Mesendoderm (in vitro differentiated cells): Measurements from ENCODE around the gene GLI3.

Experiments used
- DNase-seq: peaks from one replicate; pipeline ENCODE4 v3.0.0; 2013
- H2AK5ac ChIP-seq: 2 replicates; pipeline ENCODE4 v1.6.1; 2013; ENCODE audit warnings: low read length, inconsistent platforms
- H2BK120ac ChIP-seq: 2 replicates; pipeline ENCODE4 v1.6.1; 2013; ENCODE audit warnings: low read depth, mild to moderate bottlenecking, low read length, moderate library complexity, mixed read lengths
- H2BK15ac ChIP-seq: replicated peaks from 2 replicates; pipeline ENCODE4 v1.6.1; 2013; ENCODE audit warnings: low read depth, mild to moderate bottlenecking, moderate library complexity
- H2BK5ac ChIP-seq: 2 replicates; pipeline ENCODE4 v1.6.1; 2013; ENCODE audit warnings: low read length, inconsistent platforms
- H3K18ac ChIP-seq: 2 replicates; pipeline ENCODE4 v1.6.1; 2013; ENCODE audit warnings: mild to moderate bottlenecking, low read length, mixed read lengths
- H3K23ac ChIP-seq: one replicate; pipeline ENCODE4 v1.6.1; 2013; ENCODE audit warnings: low read length
- H3K27ac ChIP-seq: 2 replicates; pipeline ENCODE4 v1.5.1; 2013; ENCODE audit warnings: low read depth, mild to moderate bottlenecking, inconsistent platforms, low read length, moderate library complexity
- H3K27me3 ChIP-seq: 2 replicates; pipeline ENCODE4 v1.6.1; 2013; ENCODE audit warnings: low read length, control low read depth, mild to moderate bottlenecking, inconsistent platforms; ENCODE audit not compliant: insufficient read depth, poor library complexity
- H3K36me3 ChIP-seq: 2 replicates; pipeline ENCODE4 v1.6.1; 2013; ENCODE audit warnings: low read length, inconsistent platforms; ENCODE audit not compliant: control insufficient read depth, insufficient read depth
- H3K4ac ChIP-seq: one replicate; pipeline ENCODE4 v1.6.1; 2013; ENCODE audit warnings: low read depth, mild to moderate bottlenecking, low read length, moderate library complexity
- H3K4me1 ChIP-seq: 2 replicates; pipeline ENCODE4 v1.6.1; 2013; ENCODE audit warnings: low read depth, low read length, inconsistent platforms; ENCODE audit not compliant: control insufficient read depth
- H3K4me2 ChIP-seq: 2 replicates; pipeline ENCODE4 v1.6.1; 2013; ENCODE audit warnings: low read length
- H3K4me3 ChIP-seq: 2 replicates; pipeline ENCODE4 v1.5.1; 2013; ENCODE audit warnings: mild to moderate bottlenecking, low read length
- H3K56ac ChIP-seq: one replicate; pipeline ENCODE4 v1.6.1; 2013; ENCODE audit warnings: low read length
- H3K79me1 ChIP-seq: 2 replicates; pipeline ENCODE4 v1.6.1; 2013; ENCODE audit warnings: low read length, inconsistent platforms
- H3K79me2 ChIP-seq: 2 replicates; pipeline ENCODE4 v1.6.1; 2013; ENCODE audit warnings: mild to moderate bottlenecking, low read length; ENCODE audit not compliant: control insufficient read depth, insufficient read depth
- H3K9ac ChIP-seq: 2 replicates; pipeline ENCODE4 v1.6.1; 2013; ENCODE audit warnings: low read length, inconsistent platforms
- H4K5ac ChIP-seq: one replicate; pipeline ENCODE4 v1.6.1; 2013; ENCODE audit warnings: low read length
- H4K8ac ChIP-seq: one replicate; pipeline ENCODE4 v1.6.1; 2013; ENCODE audit warnings: low read depth, mild to moderate bottlenecking, control low read depth, low read length, moderate library complexity
- WGBS: extraction: QIAGEN DNeasy Blood & Tissue Kit; methylation state at CpG from one replicate; pipeline ENCODE4 v1.1.7; 2013; ENCODE audit warnings: low lambda C conversion rate, missing lambda C conversion rate; ENCODE audit not compliant: insufficient coverage; ENCODE audit errors: extremely low coverage; 5-methylcytosine and 5-hydroxymethylcytosine counted together

GLI3 gene

GRCh38 chr7:42080841-42081586 lies 156.0 kb downstream of the GLI3 start:
- no peaks in the 10 kb centered on the region for H3K36me3 ChIP-seq
- H3K9ac ChIP-seq = no peak overlapping the region
- no peak overlapping the region for H3K56ac ChIP-seq
- no peak overlapping the region for H3K18ac ChIP-seq
- H4K8ac ChIP-seq = no peak overlapping the region
- no peak overlapping the region for H2AK5ac ChIP-seq
- H2BK120ac ChIP-seq = no peak overlapping the region
- H3K23ac ChIP-seq = no peak overlapping the region
- no peak overlapping the region for H2BK5ac ChIP-seq
- H3K27ac ChIP-seq = no peak overlapping the region
- no peaks in the 10 kb centered on the region for H3K4me1 ChIP-seq
- no peak overlapping the region for H3K4me3 ChIP-seq
- H4K5ac ChIP-seq = no peak overlapping the region
- WGBS = no CpG with 5 or more reads among the region's 15 CpGs
- H3K79me2 ChIP-seq = no peaks in the 10 kb centered on the region
- no peaks in the 10 kb centered on the region for H3K79me1 ChIP-seq
- no peaks in the 10 kb centered on the region for H3K27me3 ChIP-seq
- no peak overlapping the region for H3K4ac ChIP-seq
- H2BK15ac ChIP-seq = no peak overlapping the region
- no peak for DNase-seq
- H3K4me2 ChIP-seq = no peak overlapping the region

- H3K9ac ChIP-seq = no peak overlapping the region
- no peak overlapping the region for H4K5ac ChIP-seq
- H3K79me2 ChIP-seq = no peaks in the 10 kb centered on the region
- H3K4me2 ChIP-seq = no peak overlapping the region
- no peak overlapping the region for H4K8ac ChIP-seq
- no peaks in the 10 kb centered on the region for H3K36me3 ChIP-seq
- H2BK5ac ChIP-seq = no peak overlapping the region
- no peak for DNase-seq
- H3K18ac ChIP-seq = no peak overlapping the region
- no peak overlapping the region for H3K27ac ChIP-seq
- WGBS = no CpG with 5 or more reads among the region's 9 CpGs
- H3K79me1 ChIP-seq = no peaks in the 10 kb centered on the region
- H2AK5ac ChIP-seq = no peak overlapping the region
- no peaks in the 10 kb centered on the region for H3K4me1 ChIP-seq
- H3K56ac ChIP-seq = no peak overlapping the region
- H2BK120ac ChIP-seq = no peak overlapping the region
- no peak overlapping the region for H3K4ac ChIP-seq
- no peak overlapping the region for H2BK15ac ChIP-seq
- H3K4me3 ChIP-seq = no peak overlapping the region
- H3K23ac ChIP-seq = no peak overlapping the region
- H3K27me3 ChIP-seq = no peaks in the 10 kb centered on the region
These were observed 159.5 kb downstream of the GLI3 start for GRCh38 chr7:42077271-42078135.

GRCh38 chr7:42076870-42077269 lies 160.1 kb downstream of the GLI3 start:
- Histone ChIP-seq H3K27me3 (no peaks in the 10 kb centered on the region), H3K4me3 (no peak overlapping the region), H2AK5ac (no peak overlapping the region), H3K9ac (no peak overlapping the region), H3K56ac (no peak overlapping the region), H4K5ac (no peak overlapping the region), H3K79me2 (no peaks in the 10 kb centered on the region), H3K23ac (no peak overlapping the region), H4K8ac (no peak overlapping the region), H3K79me1 (no peaks in the 10 kb centered on the region), H3K36me3 (no peaks in the 10 kb centered on the region), H3K4me1 (no peaks in the 10 kb centered on the region), H2BK5ac (no peak overlapping the region), H3K4me2 (no peak overlapping the region), H3K4ac (peak overlapping the region; percentile 70), H3K27ac (no peak overlapping the region), H3K18ac (no peak overlapping the region), H2BK15ac (no peak overlapping the region), H2BK120ac (no peak overlapping the region)
- no peak for DNase-seq
- WGBS = no CpG with 5 or more reads among the region's 2 CpGs

GRCh38 chr7:42075418-42075817 lies 161.6 kb downstream of the GLI3 start:
- no peak overlapping the region for H4K8ac ChIP-seq
- H3K23ac ChIP-seq = no peak overlapping the region
- no peak overlapping the region for H3K4ac ChIP-seq
- H3K36me3 ChIP-seq = no peaks in the 10 kb centered on the region
- H3K27ac ChIP-seq = no peak overlapping the region
- H3K9ac ChIP-seq = no peak overlapping the region
- no peak overlapping the region for H2BK15ac ChIP-seq
- H4K5ac ChIP-seq = no peak overlapping the region
- no peak overlapping the region for H3K4me3 ChIP-seq
- no peak overlapping the region for H3K18ac ChIP-seq
- no peak overlapping the region for H3K56ac ChIP-seq
- no peaks in the 10 kb centered on the region for H3K79me1 ChIP-seq
- H3K27me3 ChIP-seq = no peaks in the 10 kb centered on the region
- no peak overlapping the region for H2AK5ac ChIP-seq
- H3K79me2 ChIP-seq = no peaks in the 10 kb centered on the region
- H2BK5ac ChIP-seq = no peak overlapping the region
- no peak overlapping the region for H3K4me2 ChIP-seq
- no peak for DNase-seq
- no peak overlapping the region for H2BK120ac ChIP-seq
- no peaks in the 10 kb centered on the region for H3K4me1 ChIP-seq

- Histone ChIP-seq H3K79me2 (no peaks in the 10 kb centered on the region), H3K4me2 (no peak overlapping the region), H3K23ac (no peak overlapping the region), H4K8ac (no peak overlapping the region), H3K36me3 (no peaks in the 10 kb centered on the region), H3K18ac (no peak overlapping the region), H3K4me1 (no peaks in the 10 kb centered on the region), H3K4me3 (no peak overlapping the region), H3K56ac (no peak overlapping the region), H4K5ac (no peak overlapping the region), H2BK120ac (no peak overlapping the region), H3K79me1 (no peaks in the 10 kb centered on the region), H3K9ac (no peak overlapping the region), H2BK5ac (no peak overlapping the region), H3K4ac (no peak overlapping the region), H2AK5ac (no peak overlapping the region), H3K27me3 (no peaks in the 10 kb centered on the region), H3K27ac (no peak overlapping the region), H2BK15ac (no peak overlapping the region)
- no peak for DNase-seq
- WGBS = no CpG with 5 or more reads among the region's 4 CpGs
These were observed 162.9 kb downstream of the GLI3 start for GRCh38 chr7:42074076-42074475.
